DMS53 treated with DMSO at 0.1 percent for 48 hours (cell line): ENCODE results near the gene CNPY3.
"Not testable (repeated sequence)": the region's sequence is repeated elsewhere in the genome, so short reads cannot be mapped to it uniquely, and the experiment has no call there.

Experiments used
- DNase-seq: peaks from one replicate; lab custom pipeline; 2025; ENCODE audit not compliant: unreplicated experiment; lab: John Stamatoyannopoulos, UW

The CNPY3 gene

DNA sequence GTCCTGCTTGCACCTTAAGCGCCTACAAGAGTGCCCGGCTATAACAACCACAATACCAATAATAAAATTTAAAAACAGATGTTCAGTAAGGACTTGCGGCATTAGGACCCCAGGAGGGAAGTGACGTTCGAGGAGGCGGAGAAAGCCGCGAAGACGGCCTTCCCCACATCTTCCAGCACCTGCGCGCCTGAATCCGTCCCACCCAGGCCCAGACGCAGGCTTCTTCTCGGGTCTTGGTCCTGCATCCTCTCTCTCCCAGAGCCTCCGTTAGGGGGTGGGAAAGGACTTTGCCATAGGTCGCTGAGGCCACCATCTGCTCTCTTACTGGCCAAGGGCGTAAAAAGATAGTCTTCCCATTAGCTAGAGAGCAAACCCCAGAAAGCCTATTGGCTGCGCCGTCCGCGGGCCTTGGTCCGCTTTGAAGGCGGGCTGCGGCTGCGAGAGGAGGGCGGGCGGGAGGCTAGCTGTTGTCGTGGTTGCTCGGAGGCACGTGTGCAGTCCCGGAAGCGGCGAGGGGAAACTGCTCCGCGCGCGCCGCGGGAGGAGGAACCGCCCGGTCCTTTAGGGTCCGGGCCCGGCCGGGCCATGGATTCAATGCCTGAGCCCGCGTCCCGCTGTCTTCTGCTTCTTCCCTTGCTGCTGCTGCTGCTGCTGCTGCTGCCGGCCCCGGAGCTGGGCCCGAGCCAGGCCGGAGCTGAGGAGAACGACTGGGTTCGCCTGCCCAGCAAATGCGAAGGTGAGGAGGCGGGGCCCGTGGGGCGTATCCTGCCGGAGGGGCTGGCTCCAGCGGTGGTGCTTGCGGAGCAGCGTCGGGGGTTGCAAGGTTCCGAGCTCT lies at the start of gene CNPY3:
CNPY3 (plus strand) TSS at position 495 of the 835 bp plus-strand sequence; CDS start at position 586, 91 bp downstream.
- peak; percentile 97 for DNase-seq

DNA sequence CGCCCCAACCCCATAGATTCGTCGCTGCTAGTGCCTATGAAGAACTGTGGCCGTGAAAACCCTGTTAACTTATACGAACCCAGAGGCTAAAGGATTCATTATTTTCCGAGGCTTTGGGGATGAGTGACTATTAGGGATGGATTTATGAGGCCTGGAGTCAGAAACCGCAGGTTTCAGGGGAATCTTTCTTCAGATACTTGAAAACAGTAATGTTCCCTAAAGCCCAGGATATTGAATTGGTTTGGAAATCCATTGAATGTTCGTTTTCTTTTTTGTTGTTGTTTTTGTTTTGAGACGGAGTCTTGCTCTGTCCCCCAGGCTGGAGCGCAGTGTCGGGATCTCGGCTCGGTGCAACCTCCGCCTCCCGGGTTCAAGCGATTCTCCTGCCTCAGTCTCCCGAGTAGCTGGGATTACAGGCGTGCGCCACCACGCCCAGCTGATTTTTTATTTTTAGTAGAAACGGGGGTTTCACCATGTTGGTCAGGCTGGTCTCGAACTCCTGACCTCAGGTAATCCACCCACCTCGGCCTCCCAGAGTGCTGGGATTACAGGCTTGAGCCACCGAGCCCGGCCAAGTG lies 49.0 kb upstream of the CNPY3 start:
- not testable (repeated sequence) for DNase-seq

DNA sequence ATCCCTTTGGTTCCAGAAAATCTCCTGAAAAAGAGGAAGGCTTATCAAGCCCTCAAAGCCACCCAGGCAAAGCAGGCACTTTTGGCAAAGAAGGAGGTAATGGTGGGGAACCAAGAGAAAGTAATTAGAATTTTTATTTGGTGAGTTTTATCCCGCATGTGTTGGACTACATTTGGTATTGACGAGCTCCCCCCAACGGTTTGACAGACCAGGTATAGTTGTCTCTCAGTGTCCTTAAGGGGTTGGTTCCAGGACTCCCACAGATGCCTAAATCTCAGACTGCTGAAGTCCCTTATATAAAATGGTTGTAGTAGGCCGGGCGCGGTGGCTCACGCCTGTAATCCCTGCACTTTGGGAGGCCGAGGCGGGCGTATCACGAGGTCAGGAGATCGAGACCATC lies 48.4 kb upstream of the CNPY3 start:
- not testable (repeated sequence) for DNase-seq

DNA sequence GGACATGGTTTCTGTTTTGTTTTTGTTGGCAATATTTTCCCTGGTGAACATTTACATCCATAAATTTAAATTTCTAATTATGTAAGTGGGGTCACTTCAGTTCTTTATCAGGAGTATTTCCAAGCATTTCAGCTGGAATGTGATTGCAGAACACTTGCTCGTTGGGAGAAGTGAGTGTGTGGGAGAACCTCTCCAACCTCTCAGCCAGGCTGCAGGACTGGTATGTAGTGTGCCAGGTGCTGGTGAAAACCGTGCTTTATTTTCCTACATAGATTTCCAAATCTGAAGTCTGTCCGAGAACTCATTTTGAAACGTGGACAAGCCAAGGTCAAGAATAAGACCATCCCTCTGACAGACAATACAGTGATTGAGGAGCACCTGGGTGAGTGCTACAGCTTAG lies 43.6 kb upstream of the CNPY3 start:
- DNase-seq, result no peak

DNA sequence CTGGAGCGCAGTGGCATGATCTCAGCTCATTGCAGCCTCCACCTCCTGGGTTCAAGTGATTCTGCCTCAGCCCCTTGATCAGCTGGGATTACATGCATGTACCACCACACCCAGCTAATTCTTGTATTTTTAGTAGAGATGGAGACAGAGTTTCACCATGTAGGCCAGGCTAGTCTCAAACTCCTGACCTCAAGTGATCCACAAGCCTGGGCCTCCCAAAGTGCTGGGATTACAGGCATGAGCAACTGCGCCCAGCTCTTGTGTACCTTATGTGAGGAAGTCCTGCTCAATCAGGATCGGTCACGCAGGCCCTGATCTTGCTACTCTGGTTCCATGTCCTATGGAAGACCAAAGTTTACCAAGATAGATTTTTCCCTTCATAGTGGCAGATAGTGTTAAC lies 41.1 kb upstream of the CNPY3 start:
- not testable (repeated sequence) for DNase-seq

DNA sequence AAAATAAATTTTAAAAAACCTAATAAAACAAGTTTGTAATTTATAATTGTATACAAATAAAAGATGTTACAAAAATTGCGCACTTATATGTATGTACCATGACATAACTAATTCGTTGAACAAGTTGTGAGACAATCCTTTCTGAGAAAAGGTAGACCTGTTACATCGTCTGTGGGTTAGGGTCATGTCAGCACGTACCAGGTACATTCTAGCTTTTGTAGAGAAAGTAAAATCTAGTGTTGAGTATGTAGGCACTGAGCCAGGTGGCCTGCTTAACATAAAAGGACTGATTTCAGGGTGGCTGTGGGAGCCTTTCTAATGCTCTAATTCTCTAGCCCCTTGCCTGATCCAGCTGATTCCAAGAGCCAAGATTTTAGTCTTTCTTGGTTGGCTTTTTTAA lies 39.5 kb upstream of the CNPY3 start:
- DNase-seq, result peak; percentile 45

DNA sequence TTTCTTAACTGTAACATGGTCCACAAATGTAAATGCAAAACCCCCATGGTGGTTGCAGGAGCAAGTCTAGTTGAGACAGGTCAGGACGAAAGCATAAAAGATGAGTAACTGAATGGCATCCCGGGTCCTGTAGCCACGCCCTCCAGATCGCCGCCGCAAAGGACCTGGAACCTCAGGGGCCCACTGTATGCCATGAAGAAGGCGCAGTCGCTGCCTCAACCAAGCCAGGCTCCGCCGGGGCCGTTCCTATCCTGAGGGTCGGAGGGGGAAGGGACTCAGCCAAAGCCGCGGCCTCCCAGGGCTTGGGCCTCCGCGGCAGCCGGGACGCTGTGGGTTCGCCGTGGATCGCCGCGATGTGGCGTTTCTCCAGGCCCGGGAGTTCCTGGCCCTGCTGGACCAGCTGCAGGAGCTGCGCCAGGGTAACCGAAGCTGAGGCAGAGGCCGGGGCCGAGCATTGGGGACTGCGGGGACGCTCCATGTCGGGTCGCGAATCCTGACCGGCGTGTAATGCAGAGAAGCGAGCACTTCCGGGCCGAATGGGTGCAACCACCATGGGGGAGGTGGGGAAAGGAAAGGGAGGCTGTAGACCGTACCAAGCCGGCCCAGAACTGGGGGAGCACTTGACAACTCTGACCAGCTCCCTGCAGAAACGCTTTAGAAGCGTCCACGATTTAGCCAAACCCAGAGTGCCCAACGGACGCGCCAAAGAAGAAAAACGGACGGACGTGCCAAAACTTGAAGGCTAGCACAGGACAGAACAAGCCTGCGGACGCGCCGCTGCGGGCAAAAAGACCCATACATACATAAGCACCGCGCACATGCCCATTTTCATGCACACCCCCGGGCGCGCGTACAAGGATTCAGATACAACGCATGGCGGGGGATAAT lies 38.7 kb upstream of the CNPY3 start:
- DNase-seq, result peak; percentile 93

DNA sequence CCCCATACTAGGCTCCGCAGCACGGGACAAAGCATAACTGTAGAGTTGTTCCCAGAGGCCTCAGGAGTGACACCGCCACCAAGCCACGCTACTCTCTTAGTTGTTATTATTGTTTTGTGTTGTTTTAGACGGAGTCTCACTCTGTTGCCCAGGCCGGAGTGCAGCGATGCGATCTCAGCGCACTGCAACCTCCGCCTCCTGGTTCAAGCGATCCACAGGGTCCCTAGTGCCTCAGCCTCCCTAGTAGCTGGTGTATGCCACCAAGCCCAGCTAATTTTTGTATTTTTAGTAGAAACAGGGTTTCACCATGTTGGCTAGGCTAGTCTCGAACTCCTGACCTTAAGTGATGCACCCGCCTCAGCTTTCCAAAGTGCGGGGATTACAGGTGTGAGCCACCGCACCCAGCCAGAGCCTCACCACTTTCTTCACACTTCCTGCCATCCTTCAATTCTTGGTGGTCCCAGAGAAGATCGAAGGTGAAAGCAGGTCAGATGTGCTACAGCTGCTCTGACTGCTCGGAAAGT lies 38.0 kb upstream of the CNPY3 start:
- no peak for DNase-seq

DNA sequence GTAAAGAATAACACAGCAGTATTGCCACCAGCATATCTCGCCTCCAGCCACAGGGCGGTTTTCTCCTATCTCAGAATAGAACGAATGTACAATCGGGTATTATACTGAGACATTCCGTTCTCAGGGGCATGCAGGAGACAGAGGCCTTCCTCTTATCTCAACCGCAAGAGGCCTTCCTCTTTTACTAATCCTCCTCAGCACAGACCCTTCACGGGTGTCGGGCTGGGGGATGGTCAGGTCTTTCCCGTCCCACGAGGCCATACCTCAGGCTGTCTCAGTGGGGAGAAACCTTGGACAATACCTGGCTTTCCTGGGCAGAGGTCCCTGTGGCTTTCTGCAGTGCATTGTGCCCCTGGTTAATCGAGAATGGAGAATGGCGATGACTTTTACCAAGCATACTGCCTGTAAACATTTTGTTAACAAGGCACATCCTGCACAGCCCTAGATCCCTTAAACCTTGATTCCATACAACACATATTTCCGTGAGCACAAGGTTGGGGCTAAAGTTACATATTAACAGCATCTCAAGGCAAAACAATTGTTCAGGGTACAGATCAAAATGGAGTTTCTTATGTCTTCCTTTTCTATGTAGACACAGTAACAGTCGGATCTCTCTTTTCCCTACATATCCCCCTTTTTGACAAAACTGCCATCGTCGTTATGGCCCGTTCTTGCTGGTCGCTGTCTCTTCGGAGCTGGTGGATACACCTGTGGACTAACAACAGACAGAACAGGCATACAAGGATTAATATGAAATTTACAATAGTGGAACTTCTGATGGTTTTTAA lies 35.0 kb upstream of the CNPY3 start:
- DNase-seq, result not testable (repeated sequence)

DNA sequence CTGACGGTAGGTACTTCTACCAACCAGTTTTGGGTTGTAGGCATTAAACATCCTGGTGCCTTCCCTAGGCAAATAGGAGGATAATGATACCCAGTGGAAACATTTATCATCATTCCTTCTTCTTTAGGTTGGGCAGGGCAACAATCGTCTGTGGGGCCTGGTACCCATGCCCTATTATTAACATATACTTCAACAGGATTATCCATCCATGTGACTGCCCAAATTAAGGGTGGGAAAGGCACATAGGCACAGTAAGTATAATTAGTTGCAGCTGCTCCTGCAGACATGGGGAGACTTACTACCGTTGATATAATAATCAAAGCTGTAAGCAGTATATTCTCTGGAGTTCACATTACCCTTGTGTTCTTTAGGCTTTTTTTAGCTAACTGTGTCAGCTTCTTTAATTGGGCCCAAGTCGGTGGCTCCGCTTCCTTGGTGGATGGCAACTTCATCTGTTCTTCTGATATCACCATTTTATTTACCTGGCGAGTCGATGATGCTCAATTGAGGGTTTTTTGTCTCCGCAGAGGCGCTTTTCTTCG lies 33.0 kb upstream of the CNPY3 start:
- DNase-seq, result no peak

DNA sequence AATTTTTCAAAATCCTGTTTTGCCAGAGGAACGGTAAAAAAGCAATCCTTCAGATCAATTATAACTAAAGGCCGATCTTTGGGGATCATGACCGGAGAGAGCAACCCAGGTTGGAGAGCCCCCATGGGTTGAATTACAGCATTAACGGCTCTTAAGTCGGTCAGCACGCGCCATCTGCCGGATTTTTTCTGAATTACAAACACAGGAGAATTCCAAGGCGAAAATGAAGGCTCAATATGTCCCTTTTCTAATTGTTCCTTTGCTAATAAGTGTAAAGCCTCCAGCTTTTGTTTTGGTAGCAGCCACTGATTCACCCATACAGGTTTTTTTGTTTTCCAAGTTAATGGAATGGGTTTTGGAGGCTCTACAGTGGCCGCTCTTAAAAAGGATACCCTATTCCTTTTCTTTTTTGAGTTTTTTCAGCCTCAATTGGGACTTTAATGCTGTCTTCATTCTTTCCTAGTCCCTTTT lies 30.4 kb upstream of the CNPY3 start:
- DNase-seq, result peak; percentile 4

DNA sequence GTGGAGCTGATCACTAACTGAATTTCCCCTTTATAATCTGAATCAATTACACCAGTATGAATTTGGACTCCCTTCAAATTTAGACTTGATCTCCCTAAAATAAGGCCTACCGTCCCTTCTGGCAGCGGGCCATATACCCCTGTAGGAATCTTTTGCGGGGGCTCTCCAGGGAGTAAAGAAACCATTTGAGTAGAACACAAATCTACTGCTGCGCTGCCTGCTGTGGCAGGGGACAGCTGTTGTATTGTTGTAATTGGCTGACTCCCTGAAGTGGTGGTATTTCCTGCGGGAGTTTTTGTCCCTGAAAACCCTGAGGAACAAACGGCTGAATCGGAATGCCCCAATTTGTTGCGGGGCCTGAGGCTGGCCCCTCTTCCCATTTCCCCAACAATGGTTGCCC lies 29.4 kb upstream of the CNPY3 start:
- no peak for DNase-seq

DNA sequence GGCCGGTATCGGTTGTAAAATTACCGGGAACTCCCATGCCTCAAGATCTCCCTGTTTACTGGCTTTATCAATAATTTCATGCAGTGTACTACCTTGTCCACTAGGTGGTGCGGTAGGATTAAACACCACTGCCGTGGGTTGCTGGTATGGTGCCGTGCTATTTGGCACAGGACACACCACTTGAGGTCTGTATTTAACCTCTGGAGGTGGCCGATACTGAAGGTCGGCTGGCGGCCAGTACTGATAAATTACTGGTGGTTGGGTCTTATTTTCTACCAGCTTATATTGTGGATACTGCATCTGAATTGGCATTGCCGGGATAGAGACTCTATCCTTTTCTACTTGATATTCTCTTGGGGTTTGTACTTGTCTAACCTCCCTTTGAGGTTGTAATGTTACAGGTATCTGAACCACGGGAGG lies 27.7 kb upstream of the CNPY3 start:
- peak; percentile 80 for DNase-seq

DNA sequence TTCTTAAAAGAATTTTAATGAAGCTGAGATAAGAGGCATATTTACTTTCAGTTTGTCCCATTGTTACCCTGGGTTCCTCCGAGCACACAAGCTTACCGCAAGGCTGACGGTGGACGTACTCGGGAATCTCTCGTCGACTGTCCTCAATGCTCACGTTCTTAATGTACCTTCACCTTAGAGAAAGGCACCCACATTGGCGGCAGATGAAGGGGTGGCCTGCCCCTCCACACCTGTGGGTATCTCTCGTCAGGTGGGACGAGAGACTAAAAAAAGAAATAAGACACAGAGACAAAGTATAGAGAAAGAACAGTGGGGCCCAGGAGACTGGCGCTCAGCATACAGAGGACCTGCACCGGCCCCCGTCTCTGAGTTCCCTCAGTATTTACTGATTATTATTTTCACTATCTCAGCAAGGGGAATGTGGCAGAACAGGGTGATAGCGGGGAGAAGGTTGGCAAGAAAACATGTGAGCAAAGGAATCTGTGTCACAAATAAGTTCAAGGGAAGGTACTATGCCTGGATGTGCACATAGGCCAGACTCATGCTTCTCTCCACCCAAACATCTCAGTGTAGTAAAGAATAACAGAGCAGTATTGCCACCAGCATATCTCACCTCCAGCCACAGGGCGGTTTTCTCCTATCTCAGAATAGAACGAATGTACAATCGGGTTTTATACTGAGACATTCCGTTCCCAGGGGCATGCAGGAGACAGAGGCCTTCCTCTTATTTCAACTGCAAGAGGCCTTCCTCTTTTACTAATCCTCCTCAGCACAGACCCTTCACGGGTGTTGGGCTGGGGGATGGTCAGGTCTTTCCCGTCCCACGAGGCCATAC lies 26.6 kb upstream of the CNPY3 start:
- DNase-seq, result not testable (repeated sequence)

DNA sequence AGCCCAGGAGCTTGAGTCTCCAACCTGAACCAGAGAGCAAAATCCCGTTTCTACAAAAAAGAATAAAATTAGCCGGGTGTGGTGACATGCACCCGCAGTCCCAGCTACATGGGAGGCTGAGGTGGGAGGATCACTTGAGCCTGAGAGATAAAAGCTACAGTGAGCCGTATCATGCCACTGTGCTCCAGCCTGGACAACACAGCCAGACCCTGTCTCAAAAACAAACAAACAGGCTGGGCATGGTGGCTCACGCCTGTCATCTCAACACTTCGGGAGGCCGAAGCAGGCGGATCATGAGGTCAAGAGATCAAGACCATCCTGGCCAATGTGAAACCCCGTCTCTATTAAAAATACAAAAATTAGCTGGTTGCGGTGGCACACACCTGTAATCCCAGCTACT lies 24.8 kb upstream of the CNPY3 start:
- no peak for DNase-seq

DNA sequence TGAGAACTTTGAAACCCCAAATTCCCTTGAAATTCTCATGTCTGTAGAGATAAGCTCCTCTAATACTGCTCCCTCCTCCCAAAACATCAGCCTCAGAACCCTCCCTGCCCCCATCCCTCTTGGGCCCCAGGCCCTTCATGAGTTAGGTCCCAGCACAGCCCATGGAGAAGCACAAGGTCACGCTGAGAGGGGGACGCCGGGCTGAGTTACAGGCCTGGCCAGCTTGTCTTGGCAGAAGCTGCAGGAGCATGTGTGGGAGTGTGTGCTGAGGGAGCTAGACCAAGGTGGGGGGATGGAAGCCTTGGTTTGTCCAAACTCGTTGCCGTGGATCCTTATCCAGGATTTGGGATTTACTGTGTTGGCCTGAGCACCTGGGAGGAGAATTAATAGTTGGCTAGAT lies 21.9 kb upstream of the CNPY3 start:
- no peak for DNase-seq

DNA sequence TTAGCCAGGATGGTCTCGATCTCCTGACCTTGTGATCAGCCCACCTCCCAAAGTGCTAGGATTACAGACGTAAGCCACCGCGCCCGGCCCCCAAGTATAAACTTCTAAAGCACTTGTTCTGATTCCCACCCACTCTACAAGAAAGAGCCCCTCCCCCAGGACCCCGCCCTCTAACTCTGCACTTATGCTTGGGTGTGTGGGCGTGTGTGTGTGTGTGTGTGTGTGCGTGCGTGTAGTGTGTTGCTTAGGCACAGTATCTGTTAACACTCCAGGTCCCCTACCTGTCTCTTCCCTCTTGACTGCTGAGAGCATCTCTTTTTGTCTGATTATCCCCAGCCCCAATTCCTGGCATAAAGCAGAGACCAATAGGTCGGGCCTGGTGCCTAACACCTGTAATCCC lies 19.4 kb upstream of the CNPY3 start:
- DNase-seq, result no peak

DNA sequence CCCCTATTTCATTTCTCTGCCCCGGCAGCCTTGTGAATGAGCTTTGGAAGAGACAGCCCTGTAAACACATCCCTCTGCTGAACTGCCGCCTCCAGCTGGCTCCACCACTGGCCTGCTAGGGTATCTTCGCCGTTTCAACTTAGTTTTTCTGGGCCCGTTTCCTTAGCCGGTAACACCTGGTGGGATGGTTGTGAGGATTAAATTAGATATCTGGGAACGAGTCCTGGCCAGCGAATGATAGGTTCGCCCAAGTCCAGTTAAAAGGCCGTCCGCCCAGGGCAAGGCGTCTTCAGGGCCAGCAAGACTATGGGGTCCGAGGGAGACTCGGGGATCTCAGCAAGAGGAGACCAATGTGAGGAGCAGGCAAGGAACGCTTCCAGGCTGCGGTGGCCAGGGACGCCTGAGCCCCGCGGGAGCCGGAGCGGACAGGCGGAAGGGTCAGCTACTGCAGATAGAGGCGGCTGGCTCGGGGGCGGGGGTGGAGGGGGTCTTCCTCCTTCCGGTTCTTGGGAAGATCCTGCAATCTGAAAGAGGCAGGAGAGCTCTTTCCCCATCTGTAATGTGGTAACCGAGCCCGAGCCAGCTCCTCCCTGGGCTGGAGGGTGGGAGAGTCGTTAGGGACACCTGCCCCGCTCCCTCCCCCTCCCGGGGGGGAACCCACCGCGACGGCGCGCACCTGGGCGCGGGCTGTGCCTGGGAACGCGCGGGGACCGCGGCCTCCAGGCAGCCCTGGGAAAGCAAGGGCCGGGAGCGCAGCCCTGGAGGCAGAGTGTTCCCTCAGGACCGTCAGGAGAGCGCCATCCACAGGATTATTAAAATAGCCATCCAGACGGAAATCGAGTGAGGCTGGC lies 17.9 kb upstream of the CNPY3 start:
- peak; percentile 43 for DNase-seq
